ELF-1 (cell line): Measurements from ENCODE around the gene NINJ2.
A peak's percentile ranks its signal among the peaks of the same experiment; 100 is the strongest.

Source experiments
- DNase-seq: peaks from one replicate; pipeline ENCODE4 v3.0.0-alpha.2; 2016; ENCODE audit warnings: low read depth, low spot score

Gene NINJ2

GRCh38 chr12:549476-550082 is 113.7 kb downstream of the NINJ2 start:
- DNase-seq: no peak

DNA sequence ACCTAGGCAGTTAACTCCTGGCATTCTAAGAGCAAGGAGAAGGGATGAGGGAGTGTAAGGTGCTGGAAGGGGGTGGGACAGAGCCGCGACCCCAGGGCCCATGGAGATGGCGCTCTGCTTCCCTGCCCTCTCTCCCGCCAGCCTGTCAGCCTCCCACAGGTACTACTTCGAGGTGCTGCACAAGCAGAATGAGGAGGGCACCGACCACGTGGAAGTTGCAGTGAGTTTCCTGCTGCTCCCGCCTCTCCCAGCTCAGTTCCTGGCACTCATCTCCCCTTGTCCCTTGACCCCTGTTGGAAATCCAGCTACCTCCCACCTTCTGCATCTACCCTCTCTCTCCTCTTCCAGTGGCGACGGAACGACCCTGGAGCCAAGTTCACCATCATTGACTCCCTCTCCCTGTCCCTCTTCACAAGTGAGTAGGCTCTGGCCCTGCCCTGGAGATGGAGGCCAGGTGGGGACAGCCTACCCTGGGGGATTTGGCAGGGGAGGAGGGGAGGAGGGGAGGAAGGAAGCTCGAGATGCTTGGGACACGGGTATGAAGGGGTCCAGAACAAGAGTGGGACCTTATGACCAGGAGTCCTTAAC is 115.3 kb downstream of the NINJ2 start:
- DNase-seq: no peak

GRCh38 chr12:546920-547845 is 116.1 kb downstream of the NINJ2 start:
- peak; percentile 88 for DNase-seq

- peak; percentile 44 for DNase-seq
These were observed 116.9 kb downstream of the NINJ2 start for GRCh38 chr12:546265-546919.

DNA sequence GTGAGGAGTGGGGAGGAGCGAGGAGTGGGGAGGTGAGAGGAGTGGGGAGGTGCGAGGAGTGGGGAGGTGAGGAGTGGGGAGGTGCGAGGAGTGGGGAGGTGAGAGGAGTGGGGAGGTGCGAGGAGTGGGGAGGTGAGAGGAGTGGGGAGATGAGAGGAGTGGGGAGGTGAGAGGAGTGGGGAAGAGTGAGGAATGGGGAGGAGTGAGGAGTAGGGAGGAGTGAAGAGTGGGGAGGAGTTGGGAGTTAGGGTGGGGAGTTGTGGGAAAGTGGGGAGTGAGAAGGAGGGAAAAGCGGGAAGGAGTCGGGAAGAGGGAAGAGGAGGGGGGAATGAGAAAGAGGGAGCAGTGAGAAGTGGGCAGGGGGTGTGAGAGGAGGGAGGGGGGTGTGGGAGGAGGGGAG is 117.4 kb downstream of the NINJ2 start:
- DNase-seq: no peak

DNA sequence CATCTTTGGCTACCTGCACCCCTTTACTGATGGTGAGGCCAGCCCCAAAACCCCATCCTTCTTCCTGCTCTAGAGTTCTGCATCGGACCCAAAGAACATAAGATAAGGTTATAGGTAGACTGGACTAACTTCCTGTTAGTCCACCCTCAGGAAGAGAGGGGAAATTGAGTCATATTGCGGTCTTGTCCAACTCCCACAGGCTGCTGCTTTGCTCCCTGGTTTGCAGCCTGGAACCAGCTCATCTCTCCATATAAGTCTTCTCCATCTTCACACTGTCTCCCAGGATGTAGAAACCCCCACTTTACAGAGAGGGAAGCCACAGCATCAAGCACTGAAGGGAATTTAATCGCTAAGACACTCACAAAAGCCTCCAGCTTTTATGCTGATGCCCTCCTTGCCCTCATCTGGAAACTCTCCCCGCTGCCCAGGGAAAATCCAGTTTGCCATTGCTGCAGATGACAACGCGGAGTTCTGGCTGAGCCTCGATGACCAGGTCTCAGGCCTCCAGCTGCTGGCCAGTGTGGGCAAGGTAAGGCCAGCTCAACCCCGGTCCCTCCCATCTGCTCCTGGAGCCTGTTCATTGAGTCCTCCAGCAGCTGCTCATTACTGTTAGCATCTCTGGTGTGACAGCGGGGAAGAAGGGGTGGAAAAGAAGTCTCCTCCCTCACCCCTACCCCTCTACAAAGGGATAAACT is 118.2 kb downstream of the NINJ2 start:
- no peak for DNase-seq

DNA sequence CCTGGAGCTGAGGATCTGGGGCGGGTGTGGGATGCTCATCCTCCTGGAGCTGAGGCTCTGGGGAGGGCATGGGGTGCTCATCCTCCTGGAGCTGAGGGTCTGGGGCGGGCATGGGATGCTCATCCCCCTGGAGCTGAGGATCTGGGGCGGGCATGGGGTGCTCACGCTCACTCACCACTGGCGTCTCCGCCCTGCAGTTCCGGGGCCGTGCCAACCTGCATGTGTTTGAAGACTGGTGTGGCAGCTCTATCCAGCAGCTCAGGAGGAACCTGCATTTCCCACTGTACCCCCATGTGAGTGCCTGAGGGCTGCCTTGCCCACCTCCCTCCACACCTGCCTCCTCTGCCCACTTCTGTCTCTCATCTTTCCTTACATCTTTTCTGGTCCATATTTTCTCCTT is 119.1 kb downstream of the NINJ2 start:
- DNase-seq: no peak

- no peak for DNase-seq
These were observed 120.2 kb downstream of the NINJ2 start for GRCh38 chr12:543114-543451.

GRCh38 chr12:542395-543113 is 120.7 kb downstream of the NINJ2 start:
- DNase-seq: peak; percentile 74

DNA sequence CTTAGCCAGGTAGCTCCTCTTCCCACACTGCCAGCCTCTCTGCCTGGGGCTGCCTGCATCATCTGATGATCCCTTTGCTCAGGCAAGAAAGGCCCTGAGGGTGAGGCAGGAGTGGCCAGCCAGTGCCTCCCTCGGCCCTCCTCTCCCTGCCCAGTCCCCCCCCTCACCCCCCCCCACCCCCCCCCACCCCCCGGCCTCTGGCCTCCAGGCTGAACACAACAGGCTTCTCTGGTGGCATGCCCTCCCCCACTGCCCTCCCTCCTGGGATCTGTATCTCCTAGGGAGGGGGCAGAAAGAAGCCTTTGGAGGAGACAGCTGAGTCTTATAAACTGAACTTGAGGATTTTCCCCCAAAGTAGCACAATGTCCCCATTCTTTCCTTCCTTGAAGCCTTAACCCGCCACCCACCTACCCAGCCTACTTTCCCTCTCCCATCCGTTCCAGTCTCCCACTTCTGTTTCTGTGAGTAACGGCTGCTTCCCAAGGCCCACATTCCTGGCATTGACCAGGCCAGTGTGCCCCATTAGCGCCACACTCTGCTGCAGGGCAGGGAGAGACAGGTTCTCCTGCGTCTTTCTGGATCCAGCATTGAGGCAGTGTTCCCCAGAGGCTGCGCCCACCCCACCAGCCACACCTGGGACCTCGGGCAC is 121.4 kb downstream of the NINJ2 start:
- peak; percentile 81 for DNase-seq

- no peak for DNase-seq
These were observed 123.5 kb downstream of the NINJ2 start for GRCh38 chr12:539540-540310.

GRCh38 chr12:538731-539539 is 124.3 kb downstream of the NINJ2 start:
- DNase-seq: no peak

DNA sequence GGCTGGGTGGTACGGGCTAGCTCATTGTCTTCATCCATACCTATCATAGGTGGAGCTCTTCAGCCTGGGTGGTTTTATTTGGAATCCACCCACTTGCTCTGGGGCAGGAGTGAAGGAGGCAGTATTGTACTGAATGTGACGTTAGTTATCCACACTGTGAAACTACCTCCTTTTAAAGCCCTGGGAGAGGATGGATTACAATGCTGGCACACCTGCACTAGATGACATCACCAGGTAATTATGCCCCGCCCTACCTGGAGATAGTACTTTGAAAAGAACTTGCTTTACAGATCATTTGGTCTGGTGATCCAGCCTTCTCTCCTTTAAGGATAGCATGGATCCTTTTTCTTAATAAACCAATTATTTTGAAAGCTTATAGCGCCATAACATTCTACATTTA is 125.5 kb downstream of the NINJ2 start:
- no peak for DNase-seq

DNA sequence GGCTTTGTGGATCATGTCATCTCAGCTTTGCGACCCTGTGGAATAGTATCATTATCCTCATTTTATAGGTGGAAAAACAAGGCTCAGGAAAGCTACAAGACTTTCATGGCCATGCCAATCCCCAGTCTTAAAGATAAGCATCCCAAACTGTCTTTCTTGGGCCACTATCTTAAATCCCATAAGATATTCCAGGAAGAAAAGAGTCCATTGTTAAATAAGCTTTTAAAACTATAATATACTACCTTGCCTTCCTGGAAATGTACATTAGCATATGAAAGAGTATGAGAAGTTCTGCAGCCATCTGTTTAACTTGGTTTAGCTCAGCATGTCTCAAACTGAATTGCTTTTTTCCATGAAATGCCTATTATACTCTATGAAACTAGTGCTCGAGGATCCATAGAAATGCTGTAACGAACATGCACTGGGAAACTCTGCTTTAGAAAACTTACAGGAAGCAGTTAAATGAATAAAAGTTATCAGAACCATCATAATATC is 126.4 kb downstream of the NINJ2 start:
- DNase-seq: no peak

DNA sequence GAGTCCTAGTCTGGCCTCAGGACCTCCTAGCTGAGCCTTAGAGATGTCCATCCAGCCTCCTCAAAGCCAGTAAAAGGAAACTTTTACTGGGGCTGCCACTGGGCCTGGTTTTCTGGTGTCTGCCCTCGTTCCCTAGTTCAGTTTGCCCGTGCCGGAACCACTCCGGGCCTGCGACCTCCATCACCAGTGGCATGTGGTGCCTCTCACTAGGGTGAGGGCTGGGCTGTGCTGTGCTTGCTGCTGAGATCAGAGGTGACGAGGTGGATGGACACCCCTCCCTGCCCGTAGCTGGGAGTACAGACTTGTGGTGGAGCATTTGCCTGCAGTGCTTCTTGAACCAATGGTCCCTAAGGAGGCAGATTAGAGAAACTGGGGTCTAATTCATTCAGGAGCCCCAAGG is 127.8 kb downstream of the NINJ2 start:
- DNase-seq: no peak

DNA sequence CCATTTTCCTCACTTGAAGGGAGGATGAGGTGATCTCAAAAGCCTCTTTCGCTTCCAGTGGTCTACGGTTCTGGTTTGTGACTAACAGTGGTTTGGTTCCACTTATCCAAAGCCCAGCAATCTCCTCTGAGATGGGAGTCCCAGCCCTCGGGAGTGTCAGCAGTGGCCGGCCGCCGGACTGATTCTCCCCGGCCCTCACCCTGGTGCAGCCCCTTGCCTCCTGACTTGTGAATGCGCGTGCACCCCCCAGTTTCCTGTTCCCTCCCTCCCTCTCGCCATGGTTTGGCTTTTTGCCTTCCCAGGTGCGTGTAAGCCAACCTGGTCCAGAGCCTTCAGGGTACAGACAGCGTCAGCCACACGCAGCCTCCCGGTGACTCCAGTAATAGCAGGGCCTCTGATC is 129.0 kb downstream of the NINJ2 start:
- no peak for DNase-seq

- no peak for DNase-seq
These were observed 129.5 kb downstream of the NINJ2 start for GRCh38 chr12:533718-534117.

GRCh38 chr12:532908-533565 is 130.2 kb downstream of the NINJ2 start:
- DNase-seq: no peak
